HEK293 (cell line): Measurements from ENCODE around the gene CTR9.

ENCODE experiments used
- CTCF ChIA-PET: fragments of 350-600 bp; formaldehyde crosslinking; extraction: SDS; loops from one replicate; lab custom pipeline; 2021; ENCODE audit warnings: antibody characterized with exemption; lab: Yijun Ruan, JAX
- POLR2A ChIA-PET: fragments of 300-600 bp; formaldehyde crosslinking; extraction: SDS; loops from one replicate; lab custom pipeline; 2020; ENCODE audit warnings: antibody characterized with exemption, inconsistent platforms; lab: Yijun Ruan, JAX
- H3K27ac ChIP-seq: fragments of 200-500 bp; sonication (Bioruptor generic); 2 replicates; pipeline ENCODE4 v1.5.1; 2014; ENCODE audit warnings: low read depth, low read length, control low read depth, inconsistent platforms; ENCODE audit errors: extremely low read depth
- H3K36me3 ChIP-seq, 2 experiments: fragments of 200-500 bp in 1 of 2; sonication (Bioruptor generic) in 1 of 2; 1 replicate in 1 of 2; 2 replicates in 1 of 2; pipeline ENCODE4 v1.5.1; 2014 to 2017; ENCODE audit warnings: inconsistent platforms in 2 of 2, low read length in 2 of 2; ENCODE audit not compliant: control insufficient read depth in 2 of 2, insufficient read depth in 1 of 2
- H3K4me1 ChIP-seq: fragments of 200-500 bp; sonication (Bioruptor generic); 2 replicates; pipeline ENCODE4 v1.5.1; 2014; ENCODE audit warnings: mild to moderate bottlenecking, low read length, inconsistent platforms; ENCODE audit not compliant: control insufficient read depth, insufficient read depth
- H3K4me3 ChIP-seq: 2 replicates; pipeline ENCODE4 v1.5.1; 2011; ENCODE audit warnings: low read depth, mild to moderate bottlenecking, control low read depth, low read length, moderate library complexity
- H3K9me3 ChIP-seq: fragments of 200-500 bp; sonication (Bioruptor generic); 2 replicates; pipeline ENCODE4 v1.5.1; 2014; ENCODE audit warnings: low read depth, low read length, inconsistent platforms; ENCODE audit not compliant: control insufficient read depth, insufficient read depth
- SP2 ChIP-seq: fragments of 450-650 bp; formaldehyde crosslinking; IDR thresholded peaks from 2 replicates; pipeline ENCODE4 v1.5.1; 2016; ENCODE audit warnings: missing biosample characterization, missing genetic modification characterization
- ZFP69B ChIP-seq: fragments of 450-650 bp; formaldehyde crosslinking; IDR thresholded peaks from 2 replicates; pipeline ENCODE4 v1.5.1; 2016; ENCODE audit warnings: missing biosample characterization, missing genetic modification characterization
- ZNF121 ChIP-seq: fragments of 450-650 bp; formaldehyde crosslinking; IDR thresholded peaks from 2 replicates; pipeline ENCODE4 v1.5.1; 2016; ENCODE audit warnings: missing biosample characterization, missing genetic modification characterization
- ZNF19 ChIP-seq: fragments of 450-650 bp; formaldehyde crosslinking; IDR thresholded peaks from 2 replicates; pipeline ENCODE4; 2016; ENCODE audit warnings: missing biosample characterization, missing genetic modification characterization, low read depth
- ZNF248 ChIP-seq: fragments of 450-650 bp; formaldehyde crosslinking; IDR thresholded peaks from 2 replicates; pipeline ENCODE4 v1.5.1; 2017; ENCODE audit warnings: missing biosample characterization, missing genetic modification characterization
- ZNF366 ChIP-seq: fragments of 450-650 bp; formaldehyde crosslinking; conservative IDR thresholded peaks from 2 replicates; pipeline ENCODE4 v1.5.1; 2016; ENCODE audit warnings: missing biosample characterization, missing genetic modification characterization
- ZNF426 ChIP-seq: fragments of 450-650 bp; formaldehyde crosslinking; IDR thresholded peaks from 2 replicates; pipeline ENCODE4 v1.5.1; 2017; ENCODE audit warnings: missing biosample characterization, missing genetic modification characterization, mild to moderate bottlenecking, inconsistent platforms, moderate library complexity
- ZNF473 ChIP-seq: fragments of 450-650 bp; formaldehyde crosslinking; IDR thresholded peaks from 2 replicates; pipeline ENCODE4 v1.5.1; 2017; ENCODE audit warnings: missing biosample characterization, missing genetic modification characterization
- ZNF510 ChIP-seq: fragments of 450-650 bp; formaldehyde crosslinking; IDR thresholded peaks from 2 replicates; pipeline ENCODE4 v1.5.1; 2018; ENCODE audit warnings: mild to moderate bottlenecking, missing genetic modification characterization, missing biosample characterization; ENCODE audit not compliant: insufficient replicate concordance
- ZNF521 ChIP-seq: fragments of 450-650 bp; formaldehyde crosslinking; IDR thresholded peaks from 2 replicates; pipeline ENCODE4 v1.5.1; 2017; ENCODE audit warnings: missing biosample characterization, mild to moderate bottlenecking, missing genetic modification characterization
- ZNF529 ChIP-seq: fragments of 450-650 bp; formaldehyde crosslinking; IDR thresholded peaks from 2 replicates; pipeline ENCODE4 v1.5.1; 2017; ENCODE audit warnings: missing genetic modification characterization, missing biosample characterization; ENCODE audit not compliant: insufficient replicate concordance
- ZNF626 ChIP-seq: fragments of 450-650 bp; sonication (Bioruptor Pico); formaldehyde crosslinking; IDR thresholded peaks from 2 replicates; pipeline ENCODE4 v1.5.1; 2018; ENCODE audit warnings: missing biosample characterization, missing genetic modification characterization, inconsistent platforms
- ZNF670 ChIP-seq: fragments of 450-650 bp; formaldehyde crosslinking; IDR thresholded peaks from 2 replicates; pipeline ENCODE4 v1.5.1; 2016; ENCODE audit warnings: missing biosample characterization, missing genetic modification characterization, low read depth
- TF ChIP-seq, protein P1 (sequence below): fragments of 450-650 bp; formaldehyde crosslinking; IDR thresholded peaks from 2 replicates; pipeline ENCODE4 v1.5.1; 2016; ENCODE audit warnings: missing biosample characterization, missing genetic modification characterization
- TF ChIP-seq, protein P2 (sequence below): fragments of 450-650 bp; formaldehyde crosslinking; IDR thresholded peaks from 2 replicates; pipeline ENCODE4; 2016; ENCODE audit warnings: missing biosample characterization, missing genetic modification characterization
- TF ChIP-seq, protein P3 (sequence below): fragments of 450-650 bp; formaldehyde crosslinking; IDR thresholded peaks from 2 replicates; pipeline ENCODE4 v1.5.1; 2016; ENCODE audit warnings: missing biosample characterization, missing genetic modification characterization
- TF ChIP-seq, protein P4 (sequence below): IDR thresholded peaks from 2 replicates; pipeline ENCODE4 v1.6.1; 2011; ENCODE audit warnings: mild to moderate bottlenecking, low read depth, low read length, borderline replicate concordance
- TF ChIP-seq, protein P5 (sequence below): fragments of 450-650 bp; formaldehyde crosslinking; IDR thresholded peaks from 2 replicates; pipeline ENCODE4 v1.5.1; 2016; ENCODE audit warnings: missing biosample characterization, missing genetic modification characterization
- TF ChIP-seq, protein P6 (sequence below): fragments of 450-650 bp; IDR thresholded peaks from 2 replicates; pipeline ENCODE4 v1.5.1; 2018; ENCODE audit warnings: missing biosample characterization, missing genetic modification characterization
- TF ChIP-seq, protein P7 (sequence below): fragments of 450-650 bp; formaldehyde crosslinking; IDR thresholded peaks from 2 replicates; pipeline ENCODE4 v1.5.1; 2016; ENCODE audit warnings: missing biosample characterization, missing genetic modification characterization

The CTR9 gene

DNA sequence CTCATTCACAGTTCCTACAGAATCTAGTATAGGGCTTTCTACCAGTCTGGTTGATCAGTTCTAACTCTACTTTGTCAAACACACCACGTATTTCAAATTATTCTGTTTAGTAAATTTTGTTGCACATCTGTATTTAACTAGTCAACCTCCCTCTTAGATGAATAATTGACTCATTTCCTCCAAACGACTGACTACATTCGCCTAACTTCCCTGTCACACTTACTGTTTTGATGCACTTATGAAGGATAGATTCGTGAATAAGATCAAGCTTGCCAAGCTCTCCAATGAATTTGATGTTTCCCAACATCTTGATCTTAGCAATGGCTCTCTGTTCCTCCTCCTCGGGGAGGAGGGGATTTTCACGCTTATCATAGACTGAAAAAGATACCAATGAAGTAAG lies 52.6 kb downstream of the CTR9 start:
- CTCF ChIA-PET, result interaction anchor here (1.5 to 3.2 kb wide), 2 partner anchors 11 to 130 kb away, joined by 6 to 29 read pairs; no protein-coding TSS in a partner anchor
- H3K4me1 ChIP-seq, result no peaks in the 10 kb centered on the region

More for the DNA sequence above, 52.6 kb downstream of the CTR9 start:
- Histone ChIP-seq H3K36me3 (peaks cover 25 to 91% of the 10 kb centered on the region in 2 experiments), H3K27ac (no peak overlapping the region)
- TF ChIP-seq ZNF426 (tag by site-specific recombination) (no peak), ZNF121 (tag by site-specific recombination) (no peak), SP2 (tag by site-specific recombination) (no peak), ZNF670 (tag by site-specific recombination) (no peak), ZFP69B (no peak), ZNF473 (tag by site-specific recombination) (no peak), ZNF529 (tag by site-specific recombination) (no peak), ZNF19 (tag by site-specific recombination) (no peak), ZNF248 (tag by site-specific recombination) (no peak), ZNF521 (tag by site-specific recombination) (no peak), ZNF510 (no peak), ZNF626 (no peak), ZNF366 (tag by site-specific recombination) (no peak)
- TF ChIP-seq, protein P1, sequence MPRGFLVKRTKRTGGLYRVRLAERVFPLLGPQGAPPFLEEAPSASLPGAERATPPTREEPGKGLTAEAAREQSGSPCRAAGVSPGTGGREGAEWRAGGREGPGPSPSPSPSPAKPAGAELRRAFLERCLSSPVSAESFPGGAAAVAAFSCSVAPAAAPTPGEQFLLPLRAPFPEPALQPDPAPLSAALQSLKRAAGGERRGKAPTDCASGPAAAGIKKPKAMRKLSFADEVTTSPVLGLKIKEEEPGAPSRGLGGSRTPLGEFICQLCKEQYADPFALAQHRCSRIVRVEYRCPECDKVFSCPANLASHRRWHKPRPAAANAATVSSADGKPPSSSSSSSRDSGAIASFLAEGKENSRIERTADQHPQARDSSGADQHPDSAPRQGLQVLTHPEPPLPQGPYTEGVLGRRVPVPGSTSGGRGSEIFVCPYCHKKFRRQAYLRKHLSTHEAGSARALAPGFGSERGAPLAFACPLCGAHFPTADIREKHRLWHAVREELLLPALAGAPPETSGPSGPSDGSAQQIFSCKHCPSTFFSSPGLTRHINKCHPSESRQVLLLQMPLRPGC, result no peak
- TF ChIP-seq, protein P2, sequence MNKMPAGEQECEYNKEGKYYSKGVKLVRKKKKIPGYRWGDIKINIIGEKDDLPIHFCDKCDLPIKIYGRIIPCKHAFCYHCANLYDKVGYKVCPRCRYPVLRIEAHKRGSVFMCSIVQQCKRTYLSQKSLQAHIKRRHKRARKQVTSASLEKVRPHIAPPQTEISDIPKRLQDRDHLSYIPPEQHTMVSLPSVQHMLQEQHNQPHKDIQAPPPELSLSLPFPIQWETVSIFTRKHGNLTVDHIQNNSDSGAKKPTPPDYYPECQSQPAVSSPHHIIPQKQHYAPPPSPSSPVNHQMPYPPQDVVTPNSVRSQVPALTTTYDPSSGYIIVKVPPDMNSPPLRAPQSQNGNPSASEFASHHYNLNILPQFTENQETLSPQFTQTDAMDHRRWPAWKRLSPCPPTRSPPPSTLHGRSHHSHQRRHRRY (tag by site-specific recombination), result no peak
- TF ChIP-seq, protein P3, sequence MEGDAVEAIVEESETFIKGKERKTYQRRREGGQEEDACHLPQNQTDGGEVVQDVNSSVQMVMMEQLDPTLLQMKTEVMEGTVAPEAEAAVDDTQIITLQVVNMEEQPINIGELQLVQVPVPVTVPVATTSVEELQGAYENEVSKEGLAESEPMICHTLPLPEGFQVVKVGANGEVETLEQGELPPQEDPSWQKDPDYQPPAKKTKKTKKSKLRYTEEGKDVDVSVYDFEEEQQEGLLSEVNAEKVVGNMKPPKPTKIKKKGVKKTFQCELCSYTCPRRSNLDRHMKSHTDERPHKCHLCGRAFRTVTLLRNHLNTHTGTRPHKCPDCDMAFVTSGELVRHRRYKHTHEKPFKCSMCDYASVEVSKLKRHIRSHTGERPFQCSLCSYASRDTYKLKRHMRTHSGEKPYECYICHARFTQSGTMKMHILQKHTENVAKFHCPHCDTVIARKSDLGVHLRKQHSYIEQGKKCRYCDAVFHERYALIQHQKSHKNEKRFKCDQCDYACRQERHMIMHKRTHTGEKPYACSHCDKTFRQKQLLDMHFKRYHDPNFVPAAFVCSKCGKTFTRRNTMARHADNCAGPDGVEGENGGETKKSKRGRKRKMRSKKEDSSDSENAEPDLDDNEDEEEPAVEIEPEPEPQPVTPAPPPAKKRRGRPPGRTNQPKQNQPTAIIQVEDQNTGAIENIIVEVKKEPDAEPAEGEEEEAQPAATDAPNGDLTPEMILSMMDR, result no peak
- TF ChIP-seq, protein P4, sequence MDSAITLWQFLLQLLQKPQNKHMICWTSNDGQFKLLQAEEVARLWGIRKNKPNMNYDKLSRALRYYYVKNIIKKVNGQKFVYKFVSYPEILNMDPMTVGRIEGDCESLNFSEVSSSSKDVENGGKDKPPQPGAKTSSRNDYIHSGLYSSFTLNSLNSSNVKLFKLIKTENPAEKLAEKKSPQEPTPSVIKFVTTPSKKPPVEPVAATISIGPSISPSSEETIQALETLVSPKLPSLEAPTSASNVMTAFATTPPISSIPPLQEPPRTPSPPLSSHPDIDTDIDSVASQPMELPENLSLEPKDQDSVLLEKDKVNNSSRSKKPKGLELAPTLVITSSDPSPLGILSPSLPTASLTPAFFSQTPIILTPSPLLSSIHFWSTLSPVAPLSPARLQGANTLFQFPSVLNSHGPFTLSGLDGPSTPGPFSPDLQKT, result no peak
- TF ChIP-seq, protein P5, sequence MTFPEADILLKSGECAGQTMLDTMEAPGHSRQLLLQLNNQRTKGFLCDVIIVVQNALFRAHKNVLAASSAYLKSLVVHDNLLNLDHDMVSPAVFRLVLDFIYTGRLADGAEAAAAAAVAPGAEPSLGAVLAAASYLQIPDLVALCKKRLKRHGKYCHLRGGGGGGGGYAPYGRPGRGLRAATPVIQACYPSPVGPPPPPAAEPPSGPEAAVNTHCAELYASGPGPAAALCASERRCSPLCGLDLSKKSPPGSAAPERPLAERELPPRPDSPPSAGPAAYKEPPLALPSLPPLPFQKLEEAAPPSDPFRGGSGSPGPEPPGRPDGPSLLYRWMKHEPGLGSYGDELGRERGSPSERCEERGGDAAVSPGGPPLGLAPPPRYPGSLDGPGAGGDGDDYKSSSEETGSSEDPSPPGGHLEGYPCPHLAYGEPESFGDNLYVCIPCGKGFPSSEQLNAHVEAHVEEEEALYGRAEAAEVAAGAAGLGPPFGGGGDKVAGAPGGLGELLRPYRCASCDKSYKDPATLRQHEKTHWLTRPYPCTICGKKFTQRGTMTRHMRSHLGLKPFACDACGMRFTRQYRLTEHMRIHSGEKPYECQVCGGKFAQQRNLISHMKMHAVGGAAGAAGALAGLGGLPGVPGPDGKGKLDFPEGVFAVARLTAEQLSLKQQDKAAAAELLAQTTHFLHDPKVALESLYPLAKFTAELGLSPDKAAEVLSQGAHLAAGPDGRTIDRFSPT (tag by site-specific recombination), result no peak
- TF ChIP-seq, protein P6, sequence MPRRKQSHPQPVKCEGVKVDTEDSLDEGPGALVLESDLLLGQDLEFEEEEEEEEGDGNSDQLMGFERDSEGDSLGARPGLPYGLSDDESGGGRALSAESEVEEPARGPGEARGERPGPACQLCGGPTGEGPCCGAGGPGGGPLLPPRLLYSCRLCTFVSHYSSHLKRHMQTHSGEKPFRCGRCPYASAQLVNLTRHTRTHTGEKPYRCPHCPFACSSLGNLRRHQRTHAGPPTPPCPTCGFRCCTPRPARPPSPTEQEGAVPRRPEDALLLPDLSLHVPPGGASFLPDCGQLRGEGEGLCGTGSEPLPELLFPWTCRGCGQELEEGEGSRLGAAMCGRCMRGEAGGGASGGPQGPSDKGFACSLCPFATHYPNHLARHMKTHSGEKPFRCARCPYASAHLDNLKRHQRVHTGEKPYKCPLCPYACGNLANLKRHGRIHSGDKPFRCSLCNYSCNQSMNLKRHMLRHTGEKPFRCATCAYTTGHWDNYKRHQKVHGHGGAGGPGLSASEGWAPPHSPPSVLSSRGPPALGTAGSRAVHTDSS (tag by site-specific recombination), result no peak
- TF ChIP-seq, protein P7, sequence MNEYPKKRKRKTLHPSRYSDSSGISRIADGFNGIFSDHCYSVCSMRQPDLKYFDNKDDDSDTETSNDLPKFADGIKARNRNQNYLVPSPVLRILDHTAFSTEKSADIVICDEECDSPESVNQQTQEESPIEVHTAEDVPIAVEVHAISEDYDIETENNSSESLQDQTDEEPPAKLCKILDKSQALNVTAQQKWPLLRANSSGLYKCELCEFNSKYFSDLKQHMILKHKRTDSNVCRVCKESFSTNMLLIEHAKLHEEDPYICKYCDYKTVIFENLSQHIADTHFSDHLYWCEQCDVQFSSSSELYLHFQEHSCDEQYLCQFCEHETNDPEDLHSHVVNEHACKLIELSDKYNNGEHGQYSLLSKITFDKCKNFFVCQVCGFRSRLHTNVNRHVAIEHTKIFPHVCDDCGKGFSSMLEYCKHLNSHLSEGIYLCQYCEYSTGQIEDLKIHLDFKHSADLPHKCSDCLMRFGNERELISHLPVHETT (tag by site-specific recombination), result no peak
- TF ChIP-seq, all 188 proteins: peak for 0
- Histone ChIP-seq H3K4me3 (no peak overlapping the region), H3K9me3 (no peaks in the 10 kb centered on the region)
- POLR2A ChIA-PET, result interaction anchor here (1.0 to 1.9 kb wide), 5 partner anchors 10 to 130 kb away, joined by 3 to 9 read pairs (median 3); partner anchors contain the start of gene ZBED5
